Measurements from ENCODE around the gene OXLD1. TPM values are rescaled to one million over a fixed set of nuclear protein-coding genes. Genes with fewer than 3 reads are reported as not detected.

The OXLD1 gene
- total RNA-seq, 1 experiment from 2014 or later, result 42.8 TPM

DNA sequence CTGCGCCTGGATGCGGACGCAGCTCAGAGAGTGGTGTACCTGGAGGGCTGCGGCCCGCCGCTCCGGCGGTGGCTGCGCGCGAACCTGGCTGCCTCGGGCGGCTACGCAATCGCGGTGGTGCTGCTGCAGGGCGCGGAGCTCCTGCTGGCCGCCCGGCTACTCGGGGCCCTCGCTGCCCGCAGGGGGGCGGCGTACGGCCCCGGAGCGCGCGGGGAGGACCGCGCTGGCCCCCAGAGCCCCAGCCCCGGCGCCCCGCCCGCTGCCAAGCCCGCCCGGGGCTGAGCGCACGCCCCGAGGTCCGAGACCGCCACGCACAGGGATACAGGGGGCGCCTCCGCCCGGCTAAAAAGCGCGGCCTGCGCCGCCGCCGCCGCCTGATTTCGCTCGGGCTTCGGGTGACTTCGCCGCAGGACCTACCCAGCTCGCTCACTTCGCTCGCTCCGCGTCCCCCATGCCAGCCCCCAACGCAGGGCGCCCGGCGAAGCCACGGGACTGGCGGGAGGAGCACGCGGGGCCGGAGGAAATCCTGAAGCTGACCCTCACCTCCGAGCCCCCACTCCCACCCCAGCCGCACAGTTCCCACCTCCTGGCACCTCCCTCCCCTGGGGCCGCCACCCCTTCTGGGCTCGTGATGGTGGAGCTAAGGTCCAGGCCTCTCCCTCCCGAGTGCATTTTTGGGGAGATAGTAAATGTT lies 18.2 kb downstream of the OXLD1 start:
- intact Hi-C loops (cut with micrococcal nuclease; ENCODE audit: unreplicated experiment), result no loop called here
- Histone ChIP-seq H3K27ac (ENCODE audit: low read length) (no peak overlapping the region), H3K4me1 (ENCODE audit: control insufficient read depth, insufficient read depth, low read length) (peaks cover 7% of the 10 kb centered on the region), H3K36me3 (ENCODE audit: control insufficient read depth, insufficient read depth, low read length) (no peaks in the 10 kb centered on the region), H3K9me3 (ENCODE audit: control insufficient read depth, insufficient read depth, low read depth, low read length) (no peaks in the 10 kb centered on the region), H3K4me3 (ENCODE audit: low read depth in 2 of 2, low read length in 2 of 2) (no peak overlapping the region), H3K27me3 (ENCODE audit: control insufficient read depth, insufficient read depth, low read length) (no peaks in the 10 kb centered on the region)
- ChIA-PET POLR2A (no interaction called here), CTCF (no interaction called here)
- DNase-seq (ENCODE audit: low read depth, low spot score), result no peak
- no peak for TF ChIP-seq POLR2AphosphoS5 (IDR thresholded peaks at IDR 0.05; ENCODE audit: low read depth, low read length)
- TF ChIP-seq SIN3A (IDR thresholded peaks at IDR 0.05; ENCODE audit: borderline replicate concordance, insufficient read depth, low read depth, low read length), result no peak
- TF ChIP-seq, protein P1, sequence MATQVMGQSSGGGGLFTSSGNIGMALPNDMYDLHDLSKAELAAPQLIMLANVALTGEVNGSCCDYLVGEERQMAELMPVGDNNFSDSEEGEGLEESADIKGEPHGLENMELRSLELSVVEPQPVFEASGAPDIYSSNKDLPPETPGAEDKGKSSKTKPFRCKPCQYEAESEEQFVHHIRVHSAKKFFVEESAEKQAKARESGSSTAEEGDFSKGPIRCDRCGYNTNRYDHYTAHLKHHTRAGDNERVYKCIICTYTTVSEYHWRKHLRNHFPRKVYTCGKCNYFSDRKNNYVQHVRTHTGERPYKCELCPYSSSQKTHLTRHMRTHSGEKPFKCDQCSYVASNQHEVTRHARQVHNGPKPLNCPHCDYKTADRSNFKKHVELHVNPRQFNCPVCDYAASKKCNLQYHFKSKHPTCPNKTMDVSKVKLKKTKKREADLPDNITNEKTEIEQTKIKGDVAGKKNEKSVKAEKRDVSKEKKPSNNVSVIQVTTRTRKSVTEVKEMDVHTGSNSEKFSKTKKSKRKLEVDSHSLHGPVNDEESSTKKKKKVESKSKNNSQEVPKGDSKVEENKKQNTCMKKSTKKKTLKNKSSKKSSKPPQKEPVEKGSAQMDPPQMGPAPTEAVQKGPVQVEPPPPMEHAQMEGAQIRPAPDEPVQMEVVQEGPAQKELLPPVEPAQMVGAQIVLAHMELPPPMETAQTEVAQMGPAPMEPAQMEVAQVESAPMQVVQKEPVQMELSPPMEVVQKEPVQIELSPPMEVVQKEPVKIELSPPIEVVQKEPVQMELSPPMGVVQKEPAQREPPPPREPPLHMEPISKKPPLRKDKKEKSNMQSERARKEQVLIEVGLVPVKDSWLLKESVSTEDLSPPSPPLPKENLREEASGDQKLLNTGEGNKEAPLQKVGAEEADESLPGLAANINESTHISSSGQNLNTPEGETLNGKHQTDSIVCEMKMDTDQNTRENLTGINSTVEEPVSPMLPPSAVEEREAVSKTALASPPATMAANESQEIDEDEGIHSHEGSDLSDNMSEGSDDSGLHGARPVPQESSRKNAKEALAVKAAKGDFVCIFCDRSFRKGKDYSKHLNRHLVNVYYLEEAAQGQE (IDR thresholded peaks at IDR 0.05; ENCODE audit: insufficient read depth in 1 of 2, low read depth in 2 of 2, low read length in 1 of 2), result no peak
- TF ChIP-seq TCF7L2 (IDR thresholded peaks at IDR 0.05; ENCODE audit: low read depth, low read length), result no peak
- TF ChIP-seq, protein P2, sequence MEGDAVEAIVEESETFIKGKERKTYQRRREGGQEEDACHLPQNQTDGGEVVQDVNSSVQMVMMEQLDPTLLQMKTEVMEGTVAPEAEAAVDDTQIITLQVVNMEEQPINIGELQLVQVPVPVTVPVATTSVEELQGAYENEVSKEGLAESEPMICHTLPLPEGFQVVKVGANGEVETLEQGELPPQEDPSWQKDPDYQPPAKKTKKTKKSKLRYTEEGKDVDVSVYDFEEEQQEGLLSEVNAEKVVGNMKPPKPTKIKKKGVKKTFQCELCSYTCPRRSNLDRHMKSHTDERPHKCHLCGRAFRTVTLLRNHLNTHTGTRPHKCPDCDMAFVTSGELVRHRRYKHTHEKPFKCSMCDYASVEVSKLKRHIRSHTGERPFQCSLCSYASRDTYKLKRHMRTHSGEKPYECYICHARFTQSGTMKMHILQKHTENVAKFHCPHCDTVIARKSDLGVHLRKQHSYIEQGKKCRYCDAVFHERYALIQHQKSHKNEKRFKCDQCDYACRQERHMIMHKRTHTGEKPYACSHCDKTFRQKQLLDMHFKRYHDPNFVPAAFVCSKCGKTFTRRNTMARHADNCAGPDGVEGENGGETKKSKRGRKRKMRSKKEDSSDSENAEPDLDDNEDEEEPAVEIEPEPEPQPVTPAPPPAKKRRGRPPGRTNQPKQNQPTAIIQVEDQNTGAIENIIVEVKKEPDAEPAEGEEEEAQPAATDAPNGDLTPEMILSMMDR (IDR thresholded peaks at IDR 0.05), result no peak
- ATAC-seq, result no peak
- no TSS peak for BruUV-seq (replicated peaks)
- in situ Hi-C loops (cut with HindIII; ENCODE audit: low pct_unique_long_range_greater_than_20kb, low sequenced_read_pairs), result no loop called here

DNA sequence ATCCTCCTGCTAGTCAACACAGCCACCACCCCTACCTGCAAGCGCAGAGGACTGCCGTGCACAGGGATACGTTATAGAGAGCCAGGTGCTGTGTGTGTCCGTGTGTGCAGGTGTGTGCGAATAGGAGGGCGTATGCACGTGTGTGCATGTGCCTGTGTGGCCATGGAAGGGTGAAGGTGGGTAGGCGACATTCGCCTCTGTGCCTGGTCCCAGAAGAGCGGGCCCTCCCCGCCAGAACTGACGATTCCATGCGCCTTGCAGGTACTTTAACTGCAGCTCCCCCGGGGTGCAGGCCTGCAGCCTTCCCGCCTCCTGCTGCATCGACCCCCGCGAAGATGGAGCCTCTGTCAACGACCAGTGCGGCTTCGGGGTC lies 18.8 kb downstream of the OXLD1 start:
- peaks cover 7% of the 10 kb centered on the region for H3K4me1 ChIP-seq (ENCODE audit: control insufficient read depth, insufficient read depth, low read length)
- intact Hi-C loops (cut with micrococcal nuclease; ENCODE audit: unreplicated experiment), result no loop called here
- TF ChIP-seq TCF7L2 (IDR thresholded peaks at IDR 0.05; ENCODE audit: low read depth, low read length) (no peak), SIN3A (IDR thresholded peaks at IDR 0.05; ENCODE audit: borderline replicate concordance, insufficient read depth, low read depth, low read length) (no peak), POLR2AphosphoS5 (IDR thresholded peaks at IDR 0.05; ENCODE audit: low read depth, low read length) (no peak)
- TF ChIP-seq, protein P1 (IDR thresholded peaks at IDR 0.05; ENCODE audit: insufficient read depth in 1 of 2, low read depth in 2 of 2, low read length in 1 of 2), result no peak
- TF ChIP-seq, protein P2 (IDR thresholded peaks at IDR 0.05), result no peak
- in situ Hi-C loops (cut with HindIII; ENCODE audit: low pct_unique_long_range_greater_than_20kb, low sequenced_read_pairs), result no loop called here
- DNase-seq (ENCODE audit: low read depth, low spot score), result no peak
- H3K4me3 ChIP-seq (ENCODE audit: low read depth in 2 of 2, low read length in 2 of 2), result no peak overlapping the region
- no peak overlapping the region for H3K27ac ChIP-seq (ENCODE audit: low read length)
- no peaks in the 10 kb centered on the region for H3K27me3 ChIP-seq (ENCODE audit: control insufficient read depth, insufficient read depth, low read length)
- no peaks in the 10 kb centered on the region for H3K9me3 ChIP-seq (ENCODE audit: control insufficient read depth, insufficient read depth, low read depth, low read length)
- POLR2A ChIA-PET, result no interaction called here
- BruUV-seq (replicated peaks), result no TSS peak
- CTCF ChIA-PET, result no interaction called here
- H3K36me3 ChIP-seq (ENCODE audit: control insufficient read depth, insufficient read depth, low read length), result no peaks in the 10 kb centered on the region
- ATAC-seq, result no peak

Measured in Panc1 (cell line).